WERI-Rb-1 (cell line): ENCODE data around the gene FASTKD1.
"Not testable (repeated sequence)": the region's sequence is repeated elsewhere in the genome, so short reads cannot be mapped to it uniquely, and the experiment has no call there.

Source experiments
- DNase-seq: peaks from one replicate; pipeline ENCODE4 v3.0.0-alpha.2; 2020
- H3K27ac ChIP-seq: fragments of 250-450 bp; sonication (Bioruptor Pico); 2 replicates; pipeline ENCODE4 v1.5.1; 2020; ENCODE audit warnings: mild to moderate bottlenecking, moderate library complexity
- H3K27me3 ChIP-seq: fragments of 250-450 bp; sonication (Bioruptor Pico); 2 replicates; pipeline ENCODE4 v1.5.1; 2021; ENCODE audit warnings: mild to moderate bottlenecking, low read depth, moderate library complexity; ENCODE audit not compliant: insufficient read depth, severe bottlenecking
- H3K36me3 ChIP-seq: fragments of 250-450 bp; sonication (Bioruptor Pico); 2 replicates; pipeline ENCODE4 v1.5.1; 2020; ENCODE audit warnings: mild to moderate bottlenecking, moderate library complexity
- H3K4me3 ChIP-seq: 2 replicates; pipeline ENCODE4 v1.5.1; 2011; ENCODE audit warnings: low read depth, mild to moderate bottlenecking, control low read depth, low read length
- H3K9me3 ChIP-seq: fragments of 250-450 bp; sonication (Bioruptor Pico); 2 replicates; pipeline ENCODE4 v1.5.1; 2021; ENCODE audit warnings: mild to moderate bottlenecking, moderate library complexity; ENCODE audit not compliant: severe bottlenecking
- CTCF ChIP-seq: IDR thresholded peaks from 2 replicates; pipeline ENCODE4 v1.5.1; 2011; ENCODE audit warnings: low read depth, mild to moderate bottlenecking, control low read depth, inconsistent platforms, low read length

FASTKD1 gene

GRCh38 chr2:169562519-169562918 is 11.1 kb downstream of the FASTKD1 start:
- H3K36me3 ChIP-seq, result peaks cover 41% of the 10 kb centered on the region
- no peak for DNase-seq

DNA sequence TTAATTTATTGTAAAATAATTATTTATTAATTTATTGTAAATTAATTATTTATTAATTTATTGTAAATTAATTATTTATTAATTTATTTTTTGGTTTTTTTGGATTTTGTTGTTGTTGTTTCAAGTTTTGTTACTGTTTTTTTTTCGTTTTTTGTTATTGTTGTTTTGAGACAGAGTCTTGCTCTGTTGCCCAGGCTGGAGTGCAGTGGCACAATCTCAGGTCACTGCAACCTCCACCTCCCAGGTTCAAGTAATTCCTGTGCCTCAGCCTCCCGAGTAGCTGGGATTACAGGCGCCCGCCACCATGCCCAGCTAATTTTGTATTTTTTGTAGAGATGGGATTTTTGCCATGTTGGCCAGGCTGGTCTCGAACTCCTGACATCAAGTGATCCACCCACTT is 11.6 kb downstream of the FASTKD1 start:
- H3K4me3 ChIP-seq, DNase-seq, H3K9me3 ChIP-seq, H3K27me3 ChIP-seq: not testable (repeated sequence)
- peak overlapping the region; percentile 5; the same call in 1 of the 2 replicates for H3K27ac ChIP-seq
- peaks cover 41% of the 10 kb centered on the region for H3K36me3 ChIP-seq

More at GRCh38 chr2:169562519-169562918, 11.1 kb downstream of the FASTKD1 start:
- TF ChIP-seq CTCF, result no peak
- Histone ChIP-seq H3K27me3 (no peaks in the 10 kb centered on the region), H3K9me3 (no peaks in the 10 kb centered on the region), H3K27ac (peak overlapping the region; percentile 5), H3K4me3 (no peak overlapping the region; the same call in 1 of the 2 replicates)

- H3K27ac ChIP-seq, result no peak overlapping the region
Observed at GRCh38 chr2:169561364-169561763, 12.3 kb downstream of the FASTKD1 start.

GRCh38 chr2:169546756-169547155 is 26.9 kb downstream of the FASTKD1 start:
- Histone ChIP-seq H3K4me3 (no peak overlapping the region), H3K9me3 (no peaks in the 10 kb centered on the region), H3K27ac (no peak overlapping the region), H3K36me3 (peaks cover 23% of the 10 kb centered on the region), H3K27me3 (no peaks in the 10 kb centered on the region)
- no peak for TF ChIP-seq CTCF
- DNase-seq, result no peak

More at GRCh38 chr2:169561364-169561763, 12.3 kb downstream of the FASTKD1 start:
- no peak for DNase-seq
- TF ChIP-seq CTCF, result no peak
- Histone ChIP-seq H3K36me3 (peaks cover 40% of the 10 kb centered on the region), H3K9me3 (no peaks in the 10 kb centered on the region), H3K27me3 (no peaks in the 10 kb centered on the region), H3K4me3 (no peak overlapping the region)

GRCh38 chr2:169542433-169542832 is 31.2 kb downstream of the FASTKD1 start:
- Histone ChIP-seq H3K4me3 (no peak overlapping the region), H3K9me3 (no peaks in the 10 kb centered on the region), H3K27ac (no peak overlapping the region), H3K27me3 (no peaks in the 10 kb centered on the region), H3K36me3 (peaks cover 29% of the 10 kb centered on the region)
- DNase-seq, result no peak
- TF ChIP-seq CTCF, result no peak

DNA sequence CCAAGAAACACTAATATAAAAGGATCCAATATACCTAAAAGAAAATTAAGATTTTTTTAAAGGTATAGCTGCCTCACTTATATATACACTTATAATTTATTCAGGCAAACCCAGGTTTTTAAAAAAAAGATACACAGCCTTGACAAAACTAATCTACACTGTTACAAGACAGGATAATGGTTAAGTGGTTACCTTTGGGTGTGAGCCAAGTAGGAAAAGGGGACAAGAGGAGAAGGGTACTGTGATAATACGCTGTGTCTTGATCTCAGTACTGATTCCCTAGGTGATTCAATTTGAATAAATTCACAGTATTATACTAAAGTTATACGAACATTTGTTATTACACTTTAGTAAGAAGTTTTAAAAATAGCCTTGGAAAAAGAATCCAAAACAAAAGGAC is 33.5 kb downstream of the FASTKD1 start:
- peaks cover 28% of the 10 kb centered on the region for H3K36me3 ChIP-seq
- no peak overlapping the region for H3K4me3 ChIP-seq
- no peak for DNase-seq
- H3K9me3 ChIP-seq, result no peaks in the 10 kb centered on the region
- no peak for TF ChIP-seq CTCF
- no peak overlapping the region for H3K27ac ChIP-seq
- no peaks in the 10 kb centered on the region for H3K27me3 ChIP-seq

DNA sequence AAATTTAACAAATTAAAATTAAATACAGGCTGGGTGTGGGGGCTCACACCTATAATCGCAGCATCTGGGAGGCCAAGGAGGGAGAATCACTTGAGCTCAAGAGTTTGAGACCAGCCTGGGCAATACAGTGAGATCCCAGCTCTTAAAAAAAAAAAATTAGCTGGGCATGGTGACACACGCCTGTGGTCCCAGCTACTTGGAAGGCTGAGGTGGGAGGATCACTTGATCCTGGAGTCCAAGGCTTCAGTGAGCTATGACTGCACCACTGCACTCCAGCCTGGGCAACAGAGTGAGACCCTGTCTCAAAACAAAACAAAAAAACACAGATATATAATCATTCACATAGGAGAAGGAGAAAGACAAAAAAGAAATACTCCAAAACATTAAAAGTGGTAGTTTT is 34.2 kb downstream of the FASTKD1 start:
- H3K9me3 ChIP-seq, DNase-seq, H3K4me3 ChIP-seq, H3K27ac ChIP-seq, H3K27me3 ChIP-seq: not testable (repeated sequence)
- H3K36me3 ChIP-seq, result peaks cover 30% of the 10 kb centered on the region
